WERI-Rb-1 (cell line): Measurements from ENCODE around the gene NPNT.

ENCODE experiments used
- DNase-seq: peaks from one replicate; pipeline ENCODE4 v3.0.0-alpha.2; 2020
- H3K27ac ChIP-seq: fragments of 250-450 bp; sonication (Bioruptor Pico); 2 replicates; pipeline ENCODE4 v1.5.1; 2020; ENCODE audit warnings: mild to moderate bottlenecking, moderate library complexity
- H3K27me3 ChIP-seq: fragments of 250-450 bp; sonication (Bioruptor Pico); 2 replicates; pipeline ENCODE4 v1.5.1; 2021; ENCODE audit warnings: mild to moderate bottlenecking, low read depth, moderate library complexity; ENCODE audit not compliant: insufficient read depth, severe bottlenecking
- H3K36me3 ChIP-seq: fragments of 250-450 bp; sonication (Bioruptor Pico); 2 replicates; pipeline ENCODE4 v1.5.1; 2020; ENCODE audit warnings: mild to moderate bottlenecking, moderate library complexity
- H3K4me3 ChIP-seq: 2 replicates; pipeline ENCODE4 v1.5.1; 2011; ENCODE audit warnings: low read depth, mild to moderate bottlenecking, control low read depth, low read length
- H3K9me3 ChIP-seq: fragments of 250-450 bp; sonication (Bioruptor Pico); 2 replicates; pipeline ENCODE4 v1.5.1; 2021; ENCODE audit warnings: mild to moderate bottlenecking, moderate library complexity; ENCODE audit not compliant: severe bottlenecking
- TF ChIP-seq, protein P1 (sequence below): IDR thresholded peaks from 2 replicates; pipeline ENCODE4 v1.5.1; 2011; ENCODE audit warnings: low read depth, mild to moderate bottlenecking, control low read depth, inconsistent platforms, low read length

The NPNT gene

DNA sequence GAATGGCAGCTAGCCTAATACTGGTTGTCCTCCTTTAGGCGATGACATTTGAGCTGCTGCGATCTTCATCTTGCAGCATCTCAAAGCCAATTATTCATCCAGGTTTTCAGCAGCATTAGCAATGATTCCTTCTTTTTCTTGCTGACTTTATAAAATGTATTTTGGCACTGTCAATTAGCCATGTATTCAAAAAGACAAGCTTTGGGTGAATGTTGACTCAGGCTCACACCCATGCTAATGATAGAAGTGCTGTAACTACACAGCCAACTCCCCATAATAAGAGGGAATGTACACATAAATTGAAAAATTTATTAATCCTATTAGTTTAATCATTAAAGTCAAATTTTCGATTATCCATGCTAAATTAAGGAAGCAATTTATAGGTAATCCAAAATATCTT is 24.3 kb upstream of the NPNT start:
- H3K36me3 ChIP-seq, result no peaks in the 10 kb centered on the region
- no peaks in the 10 kb centered on the region for H3K9me3 ChIP-seq
- H3K27ac ChIP-seq, result no peak overlapping the region
- H3K4me3 ChIP-seq, result no peak overlapping the region
- H3K27me3 ChIP-seq, result no peaks in the 10 kb centered on the region
- DNase-seq, result no peak
- TF ChIP-seq, protein P1, sequence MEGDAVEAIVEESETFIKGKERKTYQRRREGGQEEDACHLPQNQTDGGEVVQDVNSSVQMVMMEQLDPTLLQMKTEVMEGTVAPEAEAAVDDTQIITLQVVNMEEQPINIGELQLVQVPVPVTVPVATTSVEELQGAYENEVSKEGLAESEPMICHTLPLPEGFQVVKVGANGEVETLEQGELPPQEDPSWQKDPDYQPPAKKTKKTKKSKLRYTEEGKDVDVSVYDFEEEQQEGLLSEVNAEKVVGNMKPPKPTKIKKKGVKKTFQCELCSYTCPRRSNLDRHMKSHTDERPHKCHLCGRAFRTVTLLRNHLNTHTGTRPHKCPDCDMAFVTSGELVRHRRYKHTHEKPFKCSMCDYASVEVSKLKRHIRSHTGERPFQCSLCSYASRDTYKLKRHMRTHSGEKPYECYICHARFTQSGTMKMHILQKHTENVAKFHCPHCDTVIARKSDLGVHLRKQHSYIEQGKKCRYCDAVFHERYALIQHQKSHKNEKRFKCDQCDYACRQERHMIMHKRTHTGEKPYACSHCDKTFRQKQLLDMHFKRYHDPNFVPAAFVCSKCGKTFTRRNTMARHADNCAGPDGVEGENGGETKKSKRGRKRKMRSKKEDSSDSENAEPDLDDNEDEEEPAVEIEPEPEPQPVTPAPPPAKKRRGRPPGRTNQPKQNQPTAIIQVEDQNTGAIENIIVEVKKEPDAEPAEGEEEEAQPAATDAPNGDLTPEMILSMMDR, result no peak

DNA sequence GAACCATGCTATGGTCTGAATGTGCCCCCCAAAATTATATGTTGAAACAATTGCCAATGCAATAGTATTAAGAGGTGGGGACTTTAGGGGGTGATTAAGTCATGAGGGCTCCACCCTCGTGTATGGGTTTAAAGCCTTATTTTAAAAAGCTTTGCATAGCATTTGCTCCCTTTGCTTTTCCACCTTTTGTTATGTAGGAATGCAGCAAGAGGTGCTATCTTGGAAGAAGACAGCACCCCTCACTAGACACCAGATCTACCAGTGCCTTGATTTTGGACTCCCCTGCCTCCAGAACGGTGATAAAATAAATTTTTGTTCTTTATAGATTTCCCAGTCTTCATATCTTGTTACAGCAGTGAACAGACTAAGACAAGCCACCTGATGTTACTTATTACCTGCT is 23.3 kb upstream of the NPNT start:
- no peaks in the 10 kb centered on the region for H3K27me3 ChIP-seq

DNA sequence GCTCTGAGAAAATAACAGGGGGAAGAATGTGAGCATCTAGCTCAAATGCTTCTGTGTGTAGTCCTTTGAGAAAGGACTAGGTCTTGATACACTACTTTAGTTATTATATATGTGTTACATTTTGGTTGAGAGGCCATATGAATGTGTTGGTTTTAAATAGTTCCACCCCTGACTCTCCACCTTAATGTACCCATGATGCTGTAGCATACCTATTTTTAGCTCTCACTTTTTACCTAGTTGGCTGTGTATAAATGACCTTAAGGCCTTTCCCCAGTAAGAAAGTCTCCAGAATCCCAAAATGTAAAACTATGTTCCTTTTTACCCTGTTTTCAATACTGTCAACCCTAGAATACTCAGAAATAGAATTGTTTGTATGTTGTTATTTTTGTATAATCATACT is 20.0 kb upstream of the NPNT start:
- DNase-seq, result no peak
- Histone ChIP-seq H3K27ac (no peak overlapping the region), H3K4me3 (no peak overlapping the region), H3K36me3 (no peaks in the 10 kb centered on the region), H3K9me3 (no peaks in the 10 kb centered on the region), H3K27me3 (no peaks in the 10 kb centered on the region)
- TF ChIP-seq, protein P1, result no peak

More for the DNA sequence above, 23.3 kb upstream of the NPNT start:
- no peaks in the 10 kb centered on the region for H3K36me3 ChIP-seq
- TF ChIP-seq, protein P1, result no peak
- no peaks in the 10 kb centered on the region for H3K9me3 ChIP-seq
- no peak overlapping the region for H3K4me3 ChIP-seq
- H3K27ac ChIP-seq, result no peak overlapping the region
- no peak for DNase-seq

DNA sequence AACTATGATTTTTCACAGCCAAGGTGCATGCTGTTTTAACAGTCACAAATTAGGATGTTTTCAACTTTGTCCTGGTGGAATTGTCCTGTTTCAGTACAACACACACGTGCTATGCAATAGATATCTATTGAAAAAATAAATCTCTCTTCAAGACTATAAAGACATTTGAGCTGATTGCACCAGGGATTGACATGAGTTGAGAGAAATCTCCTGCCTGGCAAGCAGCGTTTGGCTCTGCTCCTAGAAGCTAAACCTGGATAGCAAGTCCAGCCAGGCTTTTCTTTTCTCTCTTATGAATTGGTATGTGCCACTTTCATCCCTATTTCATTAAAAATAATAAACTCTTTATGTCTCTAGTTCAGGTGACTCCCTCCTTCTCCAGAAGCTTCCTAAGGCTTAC is 16.6 kb upstream of the NPNT start:
- no peak for DNase-seq

DNA sequence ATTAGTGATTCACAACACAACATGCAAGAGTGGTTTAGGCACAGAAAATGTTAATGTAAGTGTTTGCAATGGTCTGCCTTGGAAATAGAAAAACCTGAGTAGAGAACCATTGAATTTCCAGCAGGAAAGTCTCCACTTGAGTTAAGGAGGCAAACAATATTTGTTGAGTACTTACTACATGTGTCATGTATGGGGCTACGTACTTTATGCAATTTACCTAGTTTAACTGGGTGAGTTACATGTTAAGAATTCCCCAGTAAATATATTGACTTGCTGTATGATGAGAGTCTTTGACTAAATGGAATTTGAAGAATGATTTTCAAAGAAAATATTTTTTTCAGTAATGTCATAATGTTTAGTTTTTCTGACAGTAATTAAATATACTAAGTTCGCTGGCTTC is 7.8 kb upstream of the NPNT start:
- DNase-seq, result no peak
- Histone ChIP-seq H3K36me3 (no peaks in the 10 kb centered on the region), H3K27ac (no peak overlapping the region), H3K27me3 (no peaks in the 10 kb centered on the region), H3K9me3 (peaks cover 3% of the 10 kb centered on the region), H3K4me3 (no peak overlapping the region)
- TF ChIP-seq, protein P1, result no peak

More for the DNA sequence above, 16.6 kb upstream of the NPNT start:
- Histone ChIP-seq H3K27me3 (no peaks in the 10 kb centered on the region), H3K9me3 (no peaks in the 10 kb centered on the region), H3K36me3 (no peaks in the 10 kb centered on the region), H3K4me3 (no peak overlapping the region), H3K27ac (no peak overlapping the region)
- TF ChIP-seq, protein P1, result no peak

DNA sequence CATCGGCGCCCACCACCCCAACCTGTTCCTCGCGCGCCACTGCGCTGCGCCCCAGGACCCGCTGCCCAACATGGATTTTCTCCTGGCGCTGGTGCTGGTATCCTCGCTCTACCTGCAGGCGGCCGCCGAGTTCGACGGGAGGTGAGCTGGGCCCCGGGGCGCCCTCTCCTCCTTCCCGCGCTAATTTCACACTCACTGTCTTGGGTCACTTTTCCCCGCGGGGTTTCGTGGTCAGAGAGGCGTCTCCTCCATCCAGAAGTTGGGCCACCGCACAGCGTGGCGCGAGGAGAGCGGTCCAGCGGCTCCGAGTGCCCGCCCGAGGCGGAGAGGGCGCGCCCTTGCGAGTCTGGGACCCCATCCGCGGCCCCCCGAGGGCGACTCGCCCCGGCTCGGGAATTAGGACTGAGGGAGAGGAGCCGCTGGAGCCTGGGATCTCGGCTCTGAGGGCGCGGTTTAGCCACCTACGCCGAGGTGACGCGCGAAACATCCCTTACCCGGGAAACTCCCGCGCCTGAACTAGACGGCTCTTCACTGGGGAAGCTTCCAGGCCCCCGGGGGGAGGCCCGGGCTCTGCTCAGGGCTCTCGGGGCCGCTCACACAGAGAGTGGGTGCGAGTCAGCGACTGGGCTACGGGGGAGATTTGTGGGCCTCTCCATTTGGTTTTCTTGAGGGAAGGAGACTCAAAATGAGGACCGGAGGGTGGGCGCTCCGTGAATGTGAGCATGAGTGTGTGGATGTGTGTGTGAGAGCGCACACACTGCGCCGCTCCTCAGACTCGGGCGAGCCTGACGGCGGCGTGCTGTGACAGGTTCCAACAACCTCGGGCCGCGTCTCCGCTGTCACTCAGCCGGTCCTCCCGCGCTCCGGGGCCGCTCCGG is 551 bp downstream of the NPNT start:
- peak; percentile 67 for DNase-seq
- TF ChIP-seq, protein P1, result no peak; the same call in 1 of the 2 replicates
- H3K4me3 ChIP-seq, result peak overlapping the region; percentile 57
- no peaks in the 10 kb centered on the region for H3K36me3 ChIP-seq
- no peaks in the 10 kb centered on the region for H3K9me3 ChIP-seq
- peak overlapping the region; percentile 50 for H3K27ac ChIP-seq
- H3K27me3 ChIP-seq, result no peaks in the 10 kb centered on the region
